ENCODE results near the gene METTL16.

DNA sequence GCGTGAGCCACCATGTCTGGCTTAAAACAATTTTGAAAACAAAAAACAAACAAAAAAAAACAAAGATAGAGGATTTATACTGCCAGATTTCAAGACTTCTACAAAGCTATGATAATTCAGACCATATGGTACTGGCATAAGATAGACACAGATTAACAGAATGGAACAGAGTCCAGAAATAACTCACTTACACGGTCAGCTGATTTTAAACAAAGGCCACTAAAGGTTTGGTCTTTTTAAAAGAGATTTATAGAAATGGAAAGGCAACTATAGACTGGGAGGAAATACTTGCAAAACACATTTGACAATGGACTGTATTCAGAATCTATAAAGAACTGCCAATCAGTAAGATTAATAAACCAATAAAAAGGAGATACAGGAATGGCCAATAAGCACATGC is 62.2 kb downstream of the METTL16 start:
- TF ChIP-seq, protein P1, sequence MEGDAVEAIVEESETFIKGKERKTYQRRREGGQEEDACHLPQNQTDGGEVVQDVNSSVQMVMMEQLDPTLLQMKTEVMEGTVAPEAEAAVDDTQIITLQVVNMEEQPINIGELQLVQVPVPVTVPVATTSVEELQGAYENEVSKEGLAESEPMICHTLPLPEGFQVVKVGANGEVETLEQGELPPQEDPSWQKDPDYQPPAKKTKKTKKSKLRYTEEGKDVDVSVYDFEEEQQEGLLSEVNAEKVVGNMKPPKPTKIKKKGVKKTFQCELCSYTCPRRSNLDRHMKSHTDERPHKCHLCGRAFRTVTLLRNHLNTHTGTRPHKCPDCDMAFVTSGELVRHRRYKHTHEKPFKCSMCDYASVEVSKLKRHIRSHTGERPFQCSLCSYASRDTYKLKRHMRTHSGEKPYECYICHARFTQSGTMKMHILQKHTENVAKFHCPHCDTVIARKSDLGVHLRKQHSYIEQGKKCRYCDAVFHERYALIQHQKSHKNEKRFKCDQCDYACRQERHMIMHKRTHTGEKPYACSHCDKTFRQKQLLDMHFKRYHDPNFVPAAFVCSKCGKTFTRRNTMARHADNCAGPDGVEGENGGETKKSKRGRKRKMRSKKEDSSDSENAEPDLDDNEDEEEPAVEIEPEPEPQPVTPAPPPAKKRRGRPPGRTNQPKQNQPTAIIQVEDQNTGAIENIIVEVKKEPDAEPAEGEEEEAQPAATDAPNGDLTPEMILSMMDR (conservative IDR thresholded peaks at IDR 0.05 in 1 of 2, IDR thresholded peaks at IDR 0.05 in 1 of 2; ENCODE audit: extremely low read depth in 1 of 2, insufficient read depth in 1 of 2, low read depth in 1 of 2, low read length in 2 of 2), result no peak
- no peak for TF ChIP-seq EZH2 (IDR thresholded peaks at IDR 0.05; ENCODE audit: borderline replicate concordance, low read length)
